Colonic mucosa (tissue), 4 donors: Measurements from ENCODE around the gene PFKL. TPM values are rescaled to one million over a fixed set of nuclear protein-coding genes. Genes with fewer than 3 reads are reported as not detected.

Source experiments
- DNase-seq: peaks from one replicate; pipeline ENCODE4 v3.0.0-alpha.2; 2020
- H3K27ac ChIP-seq: fragments of 200-600 bp; one replicate; pipeline ENCODE4 v1.8.0; 2021
- H3K27me3 ChIP-seq: fragments of 200-600 bp; one replicate; pipeline ENCODE4 v1.8.0; 2021
- H3K36me3 ChIP-seq: fragments of 200-600 bp; one replicate; pipeline ENCODE4 v1.8.0; 2021
- H3K4me1 ChIP-seq: fragments of 200-600 bp; one replicate; pipeline ENCODE4 v1.8.0; 2021; ENCODE audit warnings: mild to moderate bottlenecking
- H3K4me3 ChIP-seq: fragments of 200-600 bp; one replicate; pipeline ENCODE4 v1.8.0; 2021
- H3K9ac ChIP-seq, 2 donors: one replicate each; pipeline ENCODE4 v1.7.0; 2013; ENCODE audit warnings: control low read depth in 2 of 2, low read depth in 2 of 2, low read length in 2 of 2
- H3K9me3 ChIP-seq: fragments of 200-600 bp; one replicate; pipeline ENCODE4 v1.8.0; 2021
- CTCF ChIP-seq: fragments of 200-600 bp; IDR thresholded peaks from one replicate; pipeline ENCODE4 v1.8.0; 2022; ENCODE audit warnings: antibody characterized with exemption, mild to moderate bottlenecking
- intact Hi-C: fragments of 100-400 bp; cut with DNase I; formaldehyde crosslinking; loops from one replicate; pipeline ENCODE4 v1.14.1; 2022
- total RNA-seq, 2 donors: library from RNA; stranded (reverse); fragmentation: NEBNext Ultra II Directional in 1 of 2; extraction: Animal tissue kit (Norgen Biotek cat#: 25700) in 1 of 2; gene quantifications; one replicate each; pipeline ENCODE4 v1.2.1, GENCODE V29; 2021
- donor health status: healthy.
- donor health status: DM: no; HTN: no; CAD: no.
- donor health status: DM: no; HTN: no; CAD: no.

The PFKL gene
- total RNA-seq, 2 donors from 2014 or later = 300 to 332 TPM

- intact Hi-C loops = no loop called here
- H3K36me3 ChIP-seq = no peaks in the 10 kb centered on the region
- DNase-seq = no peak
- peaks cover 12% of the 10 kb centered on the region for H3K27me3 ChIP-seq
- TF ChIP-seq CTCF = no peak
- H3K4me1 ChIP-seq = no peaks in the 10 kb centered on the region
- no peaks in the 10 kb centered on the region for H3K9me3 ChIP-seq
- no peak overlapping the region for H3K27ac ChIP-seq
- H3K9ac ChIP-seq = no peak overlapping the region
- H3K4me3 ChIP-seq = no peak overlapping the region
These were observed 12.9 kb upstream of the PFKL start for GRCh38 chr21:44286716-44287632.

GRCh38 chr21:44288251-44289110 is 11.4 kb upstream of the PFKL start:
- no peaks in the 10 kb centered on the region for H3K4me1 ChIP-seq
- H3K36me3 ChIP-seq = no peaks in the 10 kb centered on the region
- H3K9ac ChIP-seq = no peak overlapping the region
- no peak for DNase-seq
- intact Hi-C loops = no loop called here
- TF ChIP-seq CTCF = no peak
- no peak overlapping the region for H3K4me3 ChIP-seq
- H3K9me3 ChIP-seq = no peaks in the 10 kb centered on the region
- peaks cover 12% of the 10 kb centered on the region for H3K27me3 ChIP-seq
- no peak overlapping the region for H3K27ac ChIP-seq

- H3K9me3 ChIP-seq = no peaks in the 10 kb centered on the region
- DNase-seq = no peak
- H3K9ac ChIP-seq = no peak overlapping the region
- H3K36me3 ChIP-seq = no peaks in the 10 kb centered on the region
- intact Hi-C loops = no loop called here
- H3K27me3 ChIP-seq = peaks cover 12% of the 10 kb centered on the region
- no peak overlapping the region for H3K4me3 ChIP-seq
- TF ChIP-seq CTCF = no peak
- H3K4me1 ChIP-seq = no peaks in the 10 kb centered on the region
- no peak overlapping the region for H3K27ac ChIP-seq
These were observed 10.4 kb upstream of the PFKL start for GRCh38 chr21:44289381-44290010.

GRCh38 chr21:44290327-44291077 is 9.4 kb upstream of the PFKL start:
- no peak overlapping the region for H3K27ac ChIP-seq
- no peaks in the 10 kb centered on the region for H3K4me1 ChIP-seq
- intact Hi-C loops = no loop called here
- peaks cover 5% of the 10 kb centered on the region for H3K27me3 ChIP-seq
- no peak overlapping the region for H3K9ac ChIP-seq
- no peaks in the 10 kb centered on the region for H3K9me3 ChIP-seq
- H3K36me3 ChIP-seq = no peaks in the 10 kb centered on the region
- H3K4me3 ChIP-seq = no peak overlapping the region
- no peak for TF ChIP-seq CTCF
- no peak for DNase-seq
